Esophagus squamous epithelium (tissue), 5 donors: ENCODE results near the gene SPTBN4. TPM values are rescaled to one million over a fixed set of nuclear protein-coding genes. Genes with fewer than 3 reads are reported as not detected.
A peak's percentile ranks its signal among the peaks of the same experiment; 100 is the strongest.

Source experiments
- DNase-seq: peaks from one replicate; lab custom pipeline; 2025; lab: John Stamatoyannopoulos, UW
- H3K27ac ChIP-seq, 4 donors: fragments of 200-600 bp; sonication (generic); one replicate each; pipeline ENCODE4 v1.5.1; 2016 to 2019; ENCODE audit warnings: mild to moderate bottlenecking in 1 of 4
- H3K27me3 ChIP-seq, 4 donors: fragments of 200-600 bp; sonication (generic); 1 replicate in 3 of 4; 2 replicates in 1 of 4; pipeline versions ENCODE4 v1.5.1 to v1.6.0; 2017 to 2021; ENCODE audit warnings: antibody characterized with exemption in 1 of 4
- H3K36me3 ChIP-seq, 3 donors: fragments of 200-600 bp; sonication (generic); one replicate each; pipeline ENCODE4 v1.5.1; 2016 to 2019
- H3K4me1 ChIP-seq, 3 donors: fragments of 200-600 bp; sonication (generic); one replicate each; pipeline ENCODE4 v1.5.1; 2017 to 2019
- H3K4me3 ChIP-seq, 4 donors: fragments of 200-600 bp; sonication (generic); 1 replicate in 3 of 4; 2 replicates in 1 of 4; pipeline ENCODE4 v1.5.1; 2016 to 2019; ENCODE audit warnings: mild to moderate bottlenecking in 2 of 4, moderate library complexity in 1 of 4
- H3K9me3 ChIP-seq, 3 donors: fragments of 200-600 bp; sonication (generic); one replicate each; pipeline ENCODE4 v1.5.1; 2016 to 2019
- POLR2A ChIP-seq, 4 donors: fragments of 450-650 bp; IDR thresholded peaks; one replicate each; pipeline ENCODE4 v1.6.1; 2017; ENCODE audit warnings: antibody characterized with exemption in 4 of 4, mild to moderate bottlenecking in 4 of 4, moderate library complexity in 3 of 4
- WGBS, 2 donors: methylation state at CpG; one replicate each; pipeline ENCODE4 v1.1.5; 2018; 5-methylcytosine and 5-hydroxymethylcytosine counted together
- intact Hi-C: fragments of 100-400 bp; cut with DNase I; formaldehyde crosslinking; loops from one replicate; pipeline ENCODE4 v1.15.0; 2022
- total RNA-seq, 4 donors: library from RNA; depleted of rRNA; stranded (reverse); fragments of >200 nt; gene quantifications; one replicate each; pipeline ENCODE4 v1.1.0, GENCODE V29; 2016
- TF ChIP-seq, protein P1 (sequence below), 6 experiments: fragments of 450-650 bp in 4 of 6; fragments of 200-600 bp in 2 of 6; sonication (generic) in 2 of 6; IDR thresholded peaks; one replicate each; pipeline ENCODE4 v1.5.1; 2016 to 2019; ENCODE audit warnings: antibody characterized with exemption in 6 of 6, mild to moderate bottlenecking in 4 of 6, moderate library complexity in 4 of 6
- donor health status: DM: yes; HTN: yes; CAD: no.

The SPTBN4 gene
- total RNA-seq, 4 donors from 2014 or later: 0.08 to 2.0 (median 1.2) TPM

DNA sequence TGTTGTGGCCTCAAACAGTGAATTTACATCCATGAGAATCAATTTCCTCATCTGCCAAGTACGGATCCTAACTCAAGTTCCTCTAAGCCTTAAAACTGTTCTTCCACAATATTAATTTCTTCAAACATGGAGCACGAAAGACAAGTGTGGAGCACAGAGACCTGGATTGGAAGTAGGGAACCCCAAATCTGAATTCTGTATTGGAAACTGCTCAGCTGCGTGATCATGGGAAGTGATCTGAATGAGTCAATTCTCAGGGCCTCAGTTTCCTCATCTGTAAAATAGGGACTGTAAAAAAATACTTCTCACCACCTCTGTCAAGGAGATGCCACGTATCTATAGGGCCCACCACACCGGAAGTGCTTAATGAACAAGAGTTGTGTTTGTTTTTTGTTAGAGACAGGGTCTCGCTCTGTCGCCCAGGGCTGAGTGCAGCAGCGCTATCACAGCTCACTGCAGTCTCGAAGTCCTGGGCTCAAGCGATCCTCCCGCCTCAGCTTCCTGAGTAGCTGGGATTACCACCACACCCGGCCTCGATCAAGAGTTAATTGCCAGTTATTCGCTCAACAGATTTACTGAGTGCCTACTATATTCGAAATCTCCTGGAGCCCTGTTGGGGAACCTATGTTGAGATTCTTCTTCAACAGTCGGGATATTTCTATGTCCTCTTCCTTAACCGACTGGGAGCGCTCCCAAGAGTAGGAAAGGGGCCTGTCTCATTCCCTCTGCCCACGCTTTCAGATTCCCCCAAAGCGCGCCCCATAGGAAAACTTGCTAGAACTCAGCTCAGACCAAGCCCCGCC lies 24.3 kb upstream of the SPTBN4 start:
- no peaks in the 10 kb centered on the region for H3K9me3 ChIP-seq
- peaks cover 10 to 33% (median 21%) of the 10 kb centered on the region in 3 donors for H3K36me3 ChIP-seq
- TF ChIP-seq, protein P1, sequence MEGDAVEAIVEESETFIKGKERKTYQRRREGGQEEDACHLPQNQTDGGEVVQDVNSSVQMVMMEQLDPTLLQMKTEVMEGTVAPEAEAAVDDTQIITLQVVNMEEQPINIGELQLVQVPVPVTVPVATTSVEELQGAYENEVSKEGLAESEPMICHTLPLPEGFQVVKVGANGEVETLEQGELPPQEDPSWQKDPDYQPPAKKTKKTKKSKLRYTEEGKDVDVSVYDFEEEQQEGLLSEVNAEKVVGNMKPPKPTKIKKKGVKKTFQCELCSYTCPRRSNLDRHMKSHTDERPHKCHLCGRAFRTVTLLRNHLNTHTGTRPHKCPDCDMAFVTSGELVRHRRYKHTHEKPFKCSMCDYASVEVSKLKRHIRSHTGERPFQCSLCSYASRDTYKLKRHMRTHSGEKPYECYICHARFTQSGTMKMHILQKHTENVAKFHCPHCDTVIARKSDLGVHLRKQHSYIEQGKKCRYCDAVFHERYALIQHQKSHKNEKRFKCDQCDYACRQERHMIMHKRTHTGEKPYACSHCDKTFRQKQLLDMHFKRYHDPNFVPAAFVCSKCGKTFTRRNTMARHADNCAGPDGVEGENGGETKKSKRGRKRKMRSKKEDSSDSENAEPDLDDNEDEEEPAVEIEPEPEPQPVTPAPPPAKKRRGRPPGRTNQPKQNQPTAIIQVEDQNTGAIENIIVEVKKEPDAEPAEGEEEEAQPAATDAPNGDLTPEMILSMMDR (IDR thresholded peaks at IDR 0.05): no peak
- no peak for TF ChIP-seq POLR2A (IDR thresholded peaks at IDR 0.05)
- 16 to 20% methylated on average over 18 to 21 of the region's 22 CpGs for WGBS, 2 donors
- peak overlapping the region; percentile 55 to 100 (median 92) for H3K4me3 ChIP-seq
- intact Hi-C loops: no loop called here
- H3K4me1 ChIP-seq: peaks cover 24 to 51% (median 29%) of the 10 kb centered on the region in 3 donors
- no peak for DNase-seq
- peak overlapping the region; percentile 91 to 100 (median 100) for H3K27ac ChIP-seq
- no peaks in the 10 kb centered on the region for H3K27me3 ChIP-seq

DNA sequence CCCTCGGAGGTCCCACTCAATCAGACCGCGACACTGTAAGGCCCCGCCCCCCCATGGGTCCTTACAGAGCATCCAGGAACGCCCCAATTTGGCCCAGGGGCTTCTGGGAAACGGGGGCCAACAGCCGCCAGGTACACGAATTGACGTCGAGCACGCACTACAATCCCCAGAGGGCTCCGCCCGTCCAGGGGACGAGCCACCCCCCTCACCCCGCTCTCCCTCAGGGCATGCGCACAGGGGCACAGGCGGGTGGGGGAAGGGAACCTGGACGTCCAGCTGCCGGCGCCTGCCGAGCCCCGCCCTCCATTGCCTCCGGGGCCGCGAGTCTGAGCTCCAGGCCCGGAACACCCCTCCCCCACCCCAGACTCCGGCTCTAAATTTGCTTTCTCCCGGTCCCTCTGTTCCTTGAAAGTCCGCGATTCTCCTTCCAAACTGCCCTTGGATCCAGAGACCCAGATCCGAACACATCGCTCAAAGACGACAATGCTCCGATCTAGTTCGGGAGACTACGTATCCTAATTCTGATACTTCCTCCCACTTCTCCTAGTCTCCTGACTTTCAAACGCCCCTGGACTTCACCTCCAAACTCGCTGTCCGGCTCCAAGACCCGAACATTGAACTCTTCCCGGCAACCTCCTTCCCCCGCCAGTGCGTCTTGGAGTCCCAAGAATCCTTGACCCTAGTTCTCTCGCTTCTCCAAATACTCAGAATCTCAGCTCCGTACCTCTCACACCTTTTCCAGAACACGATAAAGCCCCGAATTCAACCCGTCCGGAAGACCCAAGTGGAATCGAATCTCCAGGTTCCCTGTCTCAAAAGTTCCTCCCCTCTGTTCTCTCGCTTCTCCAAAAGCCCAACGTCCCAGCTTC lies 23.4 kb upstream of the SPTBN4 start:
- peak overlapping the region; percentile 55 to 100 (median 92) for H3K4me3 ChIP-seq
- intact Hi-C loops: no loop called here
- 0% methylated on average over 30 to 31 of the region's 52 CpGs for WGBS, 2 donors
- peak; percentile 100 for DNase-seq
- H3K36me3 ChIP-seq: peaks cover 10 to 42% (median 21%) of the 10 kb centered on the region in 3 donors
- TF ChIP-seq, protein P1 (IDR thresholded peaks at IDR 0.05): peak in 1 of 6 experiments; percentile 35
- TF ChIP-seq POLR2A (IDR thresholded peaks at IDR 0.05): peak in 3 of 4 donors; percentile 45 to 84 (median 80)
- no peaks in the 10 kb centered on the region for H3K27me3 ChIP-seq
- H3K4me1 ChIP-seq: peaks cover 24 to 51% (median 29%) of the 10 kb centered on the region in 3 donors
- no peaks in the 10 kb centered on the region for H3K9me3 ChIP-seq
- H3K27ac ChIP-seq: peak overlapping the region; percentile 91 to 100 (median 100)

DNA sequence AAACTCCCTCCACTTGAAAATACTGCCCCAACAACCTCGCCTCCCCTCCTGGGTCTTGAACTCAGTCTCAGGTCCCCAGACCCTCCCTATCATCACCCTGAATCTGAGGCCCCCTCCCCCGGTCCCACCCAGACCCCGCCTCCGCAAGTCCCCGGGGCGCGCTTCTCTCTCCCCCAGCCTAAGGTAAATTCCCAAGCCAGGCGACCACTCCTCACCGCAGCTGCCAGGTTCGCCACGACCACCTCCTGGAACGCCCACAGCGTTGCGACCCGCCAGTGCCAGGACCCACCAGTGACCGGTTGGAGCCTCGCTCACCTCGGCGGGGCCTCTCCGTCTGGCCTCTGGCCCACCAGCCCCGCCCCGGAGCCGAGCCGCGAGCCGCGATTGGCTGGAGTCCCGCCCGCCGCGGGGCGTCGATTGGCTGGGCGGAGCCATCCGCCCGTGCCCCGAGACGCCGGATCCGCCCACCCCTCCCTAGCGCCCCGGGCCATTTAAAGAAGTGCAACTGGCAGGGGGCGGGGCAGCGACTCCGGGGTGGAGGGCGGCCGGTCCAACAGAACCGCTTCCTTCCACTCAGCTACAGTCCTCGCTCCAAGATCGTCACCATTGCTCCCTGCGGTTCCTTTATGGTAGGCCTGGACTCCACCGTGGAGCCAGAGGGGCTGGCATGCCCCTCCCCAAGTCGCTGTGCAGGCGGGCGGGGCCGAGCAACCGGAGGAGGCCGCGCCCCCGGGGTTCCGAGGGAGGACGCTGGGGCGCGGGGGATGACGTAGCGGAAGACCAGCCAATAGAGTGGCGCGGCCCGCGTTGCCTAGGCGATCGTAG lies 22.6 kb upstream of the SPTBN4 start, which contains the start of gene SERTAD3:
SERTAD3 (minus strand) TSS at position 336 of the 825 bp plus-strand sequence. CDS start 2,255 bp downstream, outside the sequence.
- peak within 1 kb of the TSS; percentile 55 to 100 (median 92) for H3K4me3 ChIP-seq
- peaks cover 10 to 50% (median 21%) of the 10 kb centered on the region in 3 donors for H3K36me3 ChIP-seq
- DNase-seq: peak; percentile 89
- peaks cover 24 to 51% (median 29%) of the 10 kb centered on the region in 3 donors for H3K4me1 ChIP-seq
- H3K27ac ChIP-seq: peak within 1 kb of the TSS; percentile 91 to 100 (median 100)
- intact Hi-C loops: no loop called here
- 0% methylated on average over 5 to 11 of the region's 72 CpGs for WGBS, 2 donors
- no peaks in the 10 kb centered on the region for H3K9me3 ChIP-seq
- peak in 3 of 4 donors; percentile 89 to 99 (median 90) for TF ChIP-seq POLR2A (IDR thresholded peaks at IDR 0.05)
- TF ChIP-seq, protein P1 (IDR thresholded peaks at IDR 0.05): peak in 1 of 6 experiments; percentile 6
- no peaks in the 10 kb centered on the region for H3K27me3 ChIP-seq

DNA sequence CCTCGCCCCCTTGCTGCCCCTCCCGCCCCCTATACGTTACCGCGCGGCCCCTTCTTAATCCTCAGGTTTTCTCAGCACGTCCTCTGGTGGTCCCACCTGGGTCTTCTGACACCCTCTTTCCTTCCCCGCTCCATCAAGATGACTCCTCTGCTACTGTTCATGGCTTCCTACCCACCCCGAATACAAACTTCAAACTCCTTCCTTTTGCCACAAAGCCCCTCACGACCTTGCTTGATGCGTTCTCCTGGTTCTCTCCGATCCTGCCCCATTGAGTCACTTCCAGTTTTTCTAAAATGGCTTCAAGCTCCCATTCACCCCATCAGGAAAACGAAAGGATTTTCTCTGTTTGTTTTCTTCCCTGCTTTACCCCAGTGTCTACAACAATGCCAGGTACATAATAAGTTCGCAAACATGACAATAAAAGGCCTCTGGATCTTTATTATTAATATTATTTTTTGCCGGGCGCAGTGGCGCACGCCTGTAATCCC lies 21.9 kb upstream of the SPTBN4 start:
- 9 to 12% methylated on average over 12 to 16 of the region's 18 CpGs for WGBS, 2 donors
- H3K9me3 ChIP-seq: no peaks in the 10 kb centered on the region
- H3K27me3 ChIP-seq: no peaks in the 10 kb centered on the region
- H3K4me1 ChIP-seq: peaks cover 24 to 45% (median 29%) of the 10 kb centered on the region in 3 donors
- intact Hi-C loops: no loop called here
- TF ChIP-seq, protein P1 (IDR thresholded peaks at IDR 0.05): peak in 1 of 6 experiments; percentile 26
- no peak for TF ChIP-seq POLR2A (IDR thresholded peaks at IDR 0.05)
- H3K36me3 ChIP-seq: peaks cover 10 to 56% (median 21%) of the 10 kb centered on the region in 3 donors
- DNase-seq: no peak
- peak overlapping the region; percentile 91 to 100 (median 100) for H3K27ac ChIP-seq
- H3K4me3 ChIP-seq: peak overlapping the region; percentile 55 to 100 (median 92)
